Ishikawa (cell line): ENCODE data around the gene BCL2L2.

ENCODE experiments used
- CEBPB ChIP-seq: IDR thresholded peaks from 2 replicates; pipeline ENCODE4 v1.6.1; 2012
- CREB1 ChIP-seq: IDR thresholded peaks from 2 replicates; pipeline ENCODE4 v1.6.1; 2012; ENCODE audit warnings: low read depth
- EGR1 ChIP-seq: IDR thresholded peaks from 2 replicates; pipeline ENCODE4 v1.6.1; 2012
- EP300 ChIP-seq: IDR thresholded peaks from 2 replicates; pipeline ENCODE4 v1.6.1; 2012; ENCODE audit warnings: borderline replicate concordance
- FOXM1 ChIP-seq: IDR thresholded peaks from 2 replicates; pipeline ENCODE4 v1.6.1; 2012; ENCODE audit warnings: low read depth, borderline replicate concordance
- NFIC ChIP-seq: IDR thresholded peaks from 2 replicates; pipeline ENCODE4 v1.6.1; 2012
- RAD21 ChIP-seq: IDR thresholded peaks from 2 replicates; pipeline ENCODE4 v1.6.1; 2012; ENCODE audit warnings: low read depth
- TAF1 ChIP-seq: IDR thresholded peaks from 2 replicates; pipeline ENCODE4 v1.6.1; 2012; ENCODE audit warnings: low read depth, mild to moderate bottlenecking
- TCF12 ChIP-seq: IDR thresholded peaks from 2 replicates; pipeline ENCODE4 v1.6.1; 2012; ENCODE audit warnings: low read depth
- TEAD4 ChIP-seq: IDR thresholded peaks from 2 replicates; pipeline ENCODE4 v1.6.1; 2012
- YY1 ChIP-seq: IDR thresholded peaks from 2 replicates; pipeline ENCODE4 v1.6.1; 2012; ENCODE audit warnings: low read depth
- ZBTB7A ChIP-seq: IDR thresholded peaks from 2 replicates; pipeline ENCODE4 v1.6.1; 2012; ENCODE audit warnings: low read depth
- TF ChIP-seq, protein P1 (sequence below): IDR thresholded peaks from 2 replicates; pipeline ENCODE4 v1.6.1; 2012
- TF ChIP-seq, protein P2 (sequence below): IDR thresholded peaks from 2 replicates; pipeline ENCODE4 v1.6.1; 2012
- TF ChIP-seq, protein P3 (sequence below): IDR thresholded peaks from 2 replicates; pipeline ENCODE4 v1.6.1; 2012; ENCODE audit warnings: low read depth, mild to moderate bottlenecking

The BCL2L2 gene

DNA sequence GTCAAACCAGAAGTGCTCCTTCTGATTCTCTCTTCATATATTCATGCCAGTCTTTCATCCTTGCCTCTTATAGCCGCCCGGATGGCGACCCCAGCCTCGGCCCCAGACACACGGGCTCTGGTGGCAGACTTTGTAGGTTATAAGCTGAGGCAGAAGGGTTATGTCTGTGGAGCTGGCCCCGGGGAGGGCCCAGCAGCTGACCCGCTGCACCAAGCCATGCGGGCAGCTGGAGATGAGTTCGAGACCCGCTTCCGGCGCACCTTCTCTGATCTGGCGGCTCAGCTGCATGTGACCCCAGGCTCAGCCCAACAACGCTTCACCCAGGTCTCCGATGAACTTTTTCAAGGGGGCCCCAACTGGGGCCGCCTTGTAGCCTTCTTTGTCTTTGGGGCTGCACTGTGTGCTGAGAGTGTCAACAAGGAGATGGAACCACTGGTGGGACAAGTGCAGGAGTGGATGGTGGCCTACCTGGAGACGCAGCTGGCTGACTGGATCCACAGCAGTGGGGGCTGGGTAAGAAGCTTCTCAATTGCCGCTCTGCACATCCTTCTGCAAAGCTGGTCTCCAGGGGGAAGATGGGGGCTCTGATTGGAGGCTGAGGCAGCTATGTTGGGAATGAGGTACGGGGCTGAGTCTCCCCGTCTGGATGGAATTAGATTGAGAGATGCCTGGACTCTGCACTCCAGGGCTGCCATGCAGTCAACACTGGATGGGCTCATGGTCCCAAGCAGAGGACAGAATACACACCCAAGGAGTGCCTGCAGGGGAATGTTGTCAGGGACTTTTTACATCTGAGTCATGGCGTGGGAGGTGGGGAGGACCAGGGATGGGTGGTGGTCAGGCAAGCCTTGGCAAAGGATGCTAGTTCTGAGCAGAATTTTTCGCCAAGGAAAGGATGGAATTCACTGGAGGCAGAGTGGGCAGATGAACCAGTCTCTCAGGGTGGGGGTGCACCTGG is 1.3 kb downstream of the BCL2L2 start:
- no peak for TF ChIP-seq TCF12
- no peak for TF ChIP-seq ZBTB7A
- no peak for TF ChIP-seq EP300
- TF ChIP-seq TEAD4, result no peak
- TF ChIP-seq EGR1, result no peak
- TF ChIP-seq, protein P1, sequence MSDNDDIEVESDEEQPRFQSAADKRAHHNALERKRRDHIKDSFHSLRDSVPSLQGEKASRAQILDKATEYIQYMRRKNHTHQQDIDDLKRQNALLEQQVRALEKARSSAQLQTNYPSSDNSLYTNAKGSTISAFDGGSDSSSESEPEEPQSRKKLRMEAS, result no peak
- no peak for TF ChIP-seq RAD21
- TF ChIP-seq, protein P2, sequence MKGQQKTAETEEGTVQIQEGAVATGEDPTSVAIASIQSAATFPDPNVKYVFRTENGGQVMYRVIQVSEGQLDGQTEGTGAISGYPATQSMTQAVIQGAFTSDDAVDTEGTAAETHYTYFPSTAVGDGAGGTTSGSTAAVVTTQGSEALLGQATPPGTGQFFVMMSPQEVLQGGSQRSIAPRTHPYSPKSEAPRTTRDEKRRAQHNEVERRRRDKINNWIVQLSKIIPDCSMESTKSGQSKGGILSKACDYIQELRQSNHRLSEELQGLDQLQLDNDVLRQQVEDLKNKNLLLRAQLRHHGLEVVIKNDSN, result no peak
- TF ChIP-seq, protein P3, sequence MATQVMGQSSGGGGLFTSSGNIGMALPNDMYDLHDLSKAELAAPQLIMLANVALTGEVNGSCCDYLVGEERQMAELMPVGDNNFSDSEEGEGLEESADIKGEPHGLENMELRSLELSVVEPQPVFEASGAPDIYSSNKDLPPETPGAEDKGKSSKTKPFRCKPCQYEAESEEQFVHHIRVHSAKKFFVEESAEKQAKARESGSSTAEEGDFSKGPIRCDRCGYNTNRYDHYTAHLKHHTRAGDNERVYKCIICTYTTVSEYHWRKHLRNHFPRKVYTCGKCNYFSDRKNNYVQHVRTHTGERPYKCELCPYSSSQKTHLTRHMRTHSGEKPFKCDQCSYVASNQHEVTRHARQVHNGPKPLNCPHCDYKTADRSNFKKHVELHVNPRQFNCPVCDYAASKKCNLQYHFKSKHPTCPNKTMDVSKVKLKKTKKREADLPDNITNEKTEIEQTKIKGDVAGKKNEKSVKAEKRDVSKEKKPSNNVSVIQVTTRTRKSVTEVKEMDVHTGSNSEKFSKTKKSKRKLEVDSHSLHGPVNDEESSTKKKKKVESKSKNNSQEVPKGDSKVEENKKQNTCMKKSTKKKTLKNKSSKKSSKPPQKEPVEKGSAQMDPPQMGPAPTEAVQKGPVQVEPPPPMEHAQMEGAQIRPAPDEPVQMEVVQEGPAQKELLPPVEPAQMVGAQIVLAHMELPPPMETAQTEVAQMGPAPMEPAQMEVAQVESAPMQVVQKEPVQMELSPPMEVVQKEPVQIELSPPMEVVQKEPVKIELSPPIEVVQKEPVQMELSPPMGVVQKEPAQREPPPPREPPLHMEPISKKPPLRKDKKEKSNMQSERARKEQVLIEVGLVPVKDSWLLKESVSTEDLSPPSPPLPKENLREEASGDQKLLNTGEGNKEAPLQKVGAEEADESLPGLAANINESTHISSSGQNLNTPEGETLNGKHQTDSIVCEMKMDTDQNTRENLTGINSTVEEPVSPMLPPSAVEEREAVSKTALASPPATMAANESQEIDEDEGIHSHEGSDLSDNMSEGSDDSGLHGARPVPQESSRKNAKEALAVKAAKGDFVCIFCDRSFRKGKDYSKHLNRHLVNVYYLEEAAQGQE, result no peak
- no peak for TF ChIP-seq YY1
- TF ChIP-seq FOXM1, result no peak
- TF ChIP-seq TAF1, result no peak
- no peak for TF ChIP-seq CEBPB
- TF ChIP-seq NFIC, result no peak
- no peak for TF ChIP-seq CREB1

DNA sequence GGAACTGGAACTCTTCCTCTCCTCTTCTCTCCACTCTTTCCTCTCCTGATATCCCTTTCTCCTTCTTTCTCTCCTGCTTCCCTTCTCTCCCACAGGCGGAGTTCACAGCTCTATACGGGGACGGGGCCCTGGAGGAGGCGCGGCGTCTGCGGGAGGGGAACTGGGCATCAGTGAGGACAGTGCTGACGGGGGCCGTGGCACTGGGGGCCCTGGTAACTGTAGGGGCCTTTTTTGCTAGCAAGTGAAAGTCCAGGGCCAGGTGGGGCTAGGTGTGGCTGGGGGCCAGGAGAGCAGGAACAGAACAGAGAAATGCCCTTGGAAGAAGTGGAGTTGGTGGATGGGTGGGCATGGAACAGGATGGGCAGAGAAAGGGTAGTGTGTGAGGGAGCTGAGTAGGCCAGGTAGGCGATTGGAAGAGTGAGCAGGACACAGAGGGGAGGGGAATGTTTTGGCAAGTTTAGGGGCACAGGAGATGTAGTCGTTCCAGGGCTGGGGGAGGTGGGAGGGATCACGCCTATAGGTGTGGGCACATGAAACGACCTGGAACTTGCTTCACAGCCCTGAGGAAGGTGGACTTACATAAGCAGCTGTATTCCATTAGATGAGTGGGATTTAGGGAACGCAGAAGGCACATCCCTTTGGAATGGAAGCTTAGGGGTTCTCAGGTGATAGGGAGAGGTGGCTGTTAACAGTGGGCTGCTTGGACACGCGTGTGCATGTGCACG is 2.2 kb downstream of the BCL2L2 start:
- TF ChIP-seq EP300, result no peak
- no peak for TF ChIP-seq FOXM1
- TF ChIP-seq, protein P1, result no peak
- TF ChIP-seq TCF12, result no peak
- TF ChIP-seq CREB1, result no peak
- TF ChIP-seq NFIC, result no peak
- TF ChIP-seq, protein P2, result no peak
- TF ChIP-seq, protein P3, result no peak
- TF ChIP-seq CEBPB, result no peak
- no peak for TF ChIP-seq YY1
- no peak for TF ChIP-seq TAF1
- TF ChIP-seq RAD21, result no peak

DNA sequence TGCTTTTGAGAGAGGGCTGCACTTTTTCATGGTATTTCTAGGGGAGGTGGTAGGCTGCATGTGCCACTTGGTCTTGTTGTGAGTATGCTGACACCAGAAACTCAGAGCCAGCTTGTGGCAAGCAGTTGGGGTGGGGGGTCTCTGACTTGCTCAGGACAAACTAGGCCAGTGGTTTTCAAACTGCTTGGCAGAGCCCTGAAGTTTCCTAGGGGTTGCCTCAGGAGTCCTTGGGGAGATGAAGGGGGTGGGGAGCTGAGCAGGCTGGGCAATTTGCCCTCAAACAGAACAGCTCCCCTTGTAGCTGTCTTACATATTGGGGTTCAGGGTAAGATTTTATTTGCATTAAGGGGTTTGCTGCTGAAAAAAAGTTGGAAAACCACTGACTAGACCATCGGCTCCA is 3.9 kb downstream of the BCL2L2 start:
- TF ChIP-seq CEBPB (no peak), YY1 (no peak), TAF1 (no peak), TEAD4 (no peak), RAD21 (no peak), CREB1 (no peak), ZBTB7A (no peak)
- TF ChIP-seq, protein P2, result no peak
- TF ChIP-seq, protein P1, result no peak
- TF ChIP-seq, protein P3, result no peak
